Ovary (tissue), 3 donors: ENCODE data around the gene CADM4.

Experiments
- POLR2A ChIP-seq: fragments of 450-650 bp; IDR thresholded peaks from one replicate; pipeline ENCODE4 v1.6.1; 2017; ENCODE audit warnings: antibody characterized with exemption, mild to moderate bottlenecking, moderate library complexity
- TF ChIP-seq, protein P1 (sequence below), 3 donors: fragments of 450-650 bp in 2 of 3; fragments of 200-600 bp in 1 of 3; IDR thresholded peaks; one replicate each; pipeline versions ENCODE4 v1.5.1 to v1.8.0; 2016 to 2022; ENCODE audit warnings: antibody characterized with exemption in 3 of 3, mild to moderate bottlenecking in 1 of 3
- donor health status: DM: no; HTN: no; CAD: no.

DNA sequence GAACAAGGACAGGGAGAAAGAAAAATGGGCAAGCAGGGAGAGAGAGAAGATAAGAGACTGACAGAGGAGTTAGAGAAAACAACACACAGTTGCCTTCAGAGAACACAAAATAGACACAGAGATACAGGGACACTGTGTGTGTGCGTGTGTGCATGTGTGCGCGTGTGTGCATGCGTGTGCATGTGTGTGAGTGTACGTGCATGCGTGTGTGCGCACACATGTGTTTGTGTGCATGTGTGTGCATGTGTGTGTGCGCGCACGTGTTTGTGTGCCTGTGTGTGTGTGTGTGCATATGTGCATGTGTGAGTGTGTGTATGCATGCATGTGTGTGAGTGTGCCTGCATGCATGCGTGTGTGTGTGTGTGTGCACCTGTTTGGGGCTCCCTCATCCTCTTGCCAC is 36.3 kb upstream of the CADM4 start:
- TF ChIP-seq, protein P1, sequence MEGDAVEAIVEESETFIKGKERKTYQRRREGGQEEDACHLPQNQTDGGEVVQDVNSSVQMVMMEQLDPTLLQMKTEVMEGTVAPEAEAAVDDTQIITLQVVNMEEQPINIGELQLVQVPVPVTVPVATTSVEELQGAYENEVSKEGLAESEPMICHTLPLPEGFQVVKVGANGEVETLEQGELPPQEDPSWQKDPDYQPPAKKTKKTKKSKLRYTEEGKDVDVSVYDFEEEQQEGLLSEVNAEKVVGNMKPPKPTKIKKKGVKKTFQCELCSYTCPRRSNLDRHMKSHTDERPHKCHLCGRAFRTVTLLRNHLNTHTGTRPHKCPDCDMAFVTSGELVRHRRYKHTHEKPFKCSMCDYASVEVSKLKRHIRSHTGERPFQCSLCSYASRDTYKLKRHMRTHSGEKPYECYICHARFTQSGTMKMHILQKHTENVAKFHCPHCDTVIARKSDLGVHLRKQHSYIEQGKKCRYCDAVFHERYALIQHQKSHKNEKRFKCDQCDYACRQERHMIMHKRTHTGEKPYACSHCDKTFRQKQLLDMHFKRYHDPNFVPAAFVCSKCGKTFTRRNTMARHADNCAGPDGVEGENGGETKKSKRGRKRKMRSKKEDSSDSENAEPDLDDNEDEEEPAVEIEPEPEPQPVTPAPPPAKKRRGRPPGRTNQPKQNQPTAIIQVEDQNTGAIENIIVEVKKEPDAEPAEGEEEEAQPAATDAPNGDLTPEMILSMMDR (IDR thresholded peaks at IDR 0.05): no peak
- no peak for TF ChIP-seq POLR2A
